Upper lobe of right lung (tissue), 1 donor: Measurements from ENCODE around the gene SSBP3. TPM values are rescaled to one million over a fixed set of nuclear protein-coding genes. Genes with fewer than 3 reads are reported as not detected.
A peak's percentile ranks its signal among the peaks of the same experiment; 100 is the strongest.

Experiments
- ATAC-seq: fragments of 200-7000 bp; cut with Tn5 transposase; one replicate; pipeline ENCODE4 v1.9.1; 2020; ENCODE audit warnings: mild to moderate bottlenecking, moderate library complexity
- DNase-seq: peaks from one replicate; pipeline ENCODE4 v3.0.0-alpha.2; 2020
- H3K27ac ChIP-seq: fragments of 200-600 bp; one replicate; pipeline ENCODE4 v1.8.0; 2022
- H3K27me3 ChIP-seq: fragments of 200-600 bp; one replicate; pipeline ENCODE4 v1.8.0; 2022; ENCODE audit warnings: mild to moderate bottlenecking
- H3K36me3 ChIP-seq: fragments of 200-600 bp; one replicate; pipeline ENCODE4 v1.8.0; 2022
- H3K4me1 ChIP-seq: fragments of 200-600 bp; one replicate; pipeline ENCODE4 v1.8.0; 2022
- H3K4me3 ChIP-seq: fragments of 200-600 bp; one replicate; pipeline ENCODE4 v1.8.0; 2022; ENCODE audit warnings: mild to moderate bottlenecking
- H3K9me3 ChIP-seq: fragments of 200-600 bp; one replicate; pipeline ENCODE4 v1.8.0; 2022
- CTCF ChIP-seq: fragments of 200-600 bp; IDR thresholded peaks from one replicate; pipeline ENCODE4 v1.8.0; 2022; ENCODE audit warnings: antibody characterized with exemption
- intact Hi-C: fragments of 100-400 bp; cut with DNase I; formaldehyde crosslinking; loops from one replicate; pipeline ENCODE4 v1.11.0; 2022
- total RNA-seq: library from RNA; stranded (reverse); fragmentation: NEBNext Ultra II Directional; extraction: Animal tissue kit (Norgen Biotek cat#: 25700); gene quantifications from one replicate; pipeline ENCODE4 v1.2.1, GENCODE V29; 2021
- donor health status: DM: no; HTN: yes; CAD: no; lungs with severe emphysema.

The SSBP3 gene
- total RNA-seq, 1 donor from 2014 or later: 40.4 TPM

GRCh38 chr1:54290506-54291184 is 115.5 kb downstream of the SSBP3 start:
- DNase-seq (no peak), ATAC-seq (no peak)
- no peak for TF ChIP-seq CTCF
- H3K9me3 ChIP-seq: no peaks in the 10 kb centered on the region
- H3K36me3 ChIP-seq: no peaks in the 10 kb centered on the region
- H3K4me1 ChIP-seq: peaks cover 38% of the 10 kb centered on the region
- no peak overlapping the region for H3K4me3 ChIP-seq
- H3K27me3 ChIP-seq: no peaks in the 10 kb centered on the region
- H3K27ac ChIP-seq: no peak overlapping the region
- intact Hi-C loops: no loop called here

GRCh38 chr1:54289712-54290233 is 116.4 kb downstream of the SSBP3 start:
- Histone ChIP-seq H3K4me3 (no peak overlapping the region), H3K36me3 (no peaks in the 10 kb centered on the region), H3K27me3 (no peaks in the 10 kb centered on the region), H3K9me3 (no peaks in the 10 kb centered on the region), H3K27ac (peak overlapping the region; percentile 5), H3K4me1 (peaks cover 38% of the 10 kb centered on the region)
- no peak for ATAC-seq
- TF ChIP-seq CTCF: no peak
- DNase-seq: no peak
- intact Hi-C loops: no loop called here

GRCh38 chr1:54287801-54288211 is 118.4 kb downstream of the SSBP3 start:
- H3K27ac ChIP-seq: peak overlapping the region; percentile 42
- peaks cover 38% of the 10 kb centered on the region for H3K4me1 ChIP-seq
- H3K27me3 ChIP-seq: no peaks in the 10 kb centered on the region
- H3K4me3 ChIP-seq: no peak overlapping the region
- no peaks in the 10 kb centered on the region for H3K9me3 ChIP-seq
- TF ChIP-seq CTCF: no peak
- ATAC-seq (no peak), DNase-seq (no peak)
- intact Hi-C loops: no loop called here
- H3K36me3 ChIP-seq: no peaks in the 10 kb centered on the region

- DNase-seq (peak; percentile 80), ATAC-seq (peak; percentile 77)
- no peaks in the 10 kb centered on the region for H3K27me3 ChIP-seq
- intact Hi-C loops: no loop called here
- no peaks in the 10 kb centered on the region for H3K9me3 ChIP-seq
- peak overlapping the region; percentile 42 for H3K27ac ChIP-seq
- H3K36me3 ChIP-seq: no peaks in the 10 kb centered on the region
- H3K4me3 ChIP-seq: no peak overlapping the region
- peaks cover 38% of the 10 kb centered on the region for H3K4me1 ChIP-seq
- no peak for TF ChIP-seq CTCF
These were observed 119.0 kb downstream of the SSBP3 start for GRCh38 chr1:54287176-54287650.

GRCh38 chr1:54285815-54286345 is 120.3 kb downstream of the SSBP3 start:
- Histone ChIP-seq H3K4me3 (no peak overlapping the region), H3K27ac (no peak overlapping the region), H3K27me3 (no peaks in the 10 kb centered on the region), H3K9me3 (no peaks in the 10 kb centered on the region), H3K36me3 (no peaks in the 10 kb centered on the region), H3K4me1 (peaks cover 38% of the 10 kb centered on the region)
- ATAC-seq (no peak), DNase-seq (no peak)
- intact Hi-C loops: no loop called here
- TF ChIP-seq CTCF: no peak
